ENCODE measurements around the gene SUSD3. TPM values are rescaled to one million over a fixed set of nuclear protein-coding genes. Genes with fewer than 3 reads are reported as not detected.
A peak's percentile ranks its signal among the peaks of the same experiment; 100 is the strongest.

Gene SUSD3
- total RNA-seq, 1 donor from 2014 or later: 1.2 TPM

DNA sequence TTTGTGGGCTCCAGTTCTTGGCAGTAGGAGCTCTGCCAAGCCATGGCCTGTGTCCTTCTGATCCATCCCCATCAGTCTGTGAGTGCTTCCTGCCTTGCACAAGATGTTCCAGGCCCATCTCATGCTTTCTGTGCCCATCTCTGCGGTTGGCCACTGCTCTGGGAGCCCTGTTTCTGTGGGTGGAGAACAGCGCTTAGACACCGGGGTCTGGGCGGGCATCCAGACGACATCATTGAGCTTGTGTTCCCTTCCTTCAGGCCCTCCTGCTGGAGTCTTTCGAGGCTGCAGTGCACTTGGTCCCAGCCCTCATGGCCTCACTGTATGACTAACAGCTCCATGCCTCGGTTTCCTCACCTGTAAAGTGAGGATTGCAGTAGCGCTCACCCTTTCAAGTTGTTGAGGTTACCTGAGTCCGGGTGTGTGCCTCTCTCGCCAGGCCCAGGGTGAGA is 22.6 kb downstream of the SUSD3 start:
- H3K27me3 Mint-ChIP-seq (ENCODE audit: unreplicated experiment): peaks cover 1% of the 10 kb centered on the region
- DNase-seq (ENCODE audit: low spot score): no peak
- TF ChIP-seq, protein P1, sequence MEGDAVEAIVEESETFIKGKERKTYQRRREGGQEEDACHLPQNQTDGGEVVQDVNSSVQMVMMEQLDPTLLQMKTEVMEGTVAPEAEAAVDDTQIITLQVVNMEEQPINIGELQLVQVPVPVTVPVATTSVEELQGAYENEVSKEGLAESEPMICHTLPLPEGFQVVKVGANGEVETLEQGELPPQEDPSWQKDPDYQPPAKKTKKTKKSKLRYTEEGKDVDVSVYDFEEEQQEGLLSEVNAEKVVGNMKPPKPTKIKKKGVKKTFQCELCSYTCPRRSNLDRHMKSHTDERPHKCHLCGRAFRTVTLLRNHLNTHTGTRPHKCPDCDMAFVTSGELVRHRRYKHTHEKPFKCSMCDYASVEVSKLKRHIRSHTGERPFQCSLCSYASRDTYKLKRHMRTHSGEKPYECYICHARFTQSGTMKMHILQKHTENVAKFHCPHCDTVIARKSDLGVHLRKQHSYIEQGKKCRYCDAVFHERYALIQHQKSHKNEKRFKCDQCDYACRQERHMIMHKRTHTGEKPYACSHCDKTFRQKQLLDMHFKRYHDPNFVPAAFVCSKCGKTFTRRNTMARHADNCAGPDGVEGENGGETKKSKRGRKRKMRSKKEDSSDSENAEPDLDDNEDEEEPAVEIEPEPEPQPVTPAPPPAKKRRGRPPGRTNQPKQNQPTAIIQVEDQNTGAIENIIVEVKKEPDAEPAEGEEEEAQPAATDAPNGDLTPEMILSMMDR (IDR thresholded peaks at IDR 0.05; ENCODE audit: unreplicated experiment): no peak
- H3K36me3 Mint-ChIP-seq (ENCODE audit: low read depth, unreplicated experiment): no peaks in the 10 kb centered on the region
- H3K4me1 Mint-ChIP-seq (ENCODE audit: unreplicated experiment): no peaks in the 10 kb centered on the region
- no peak overlapping the region for H3K27ac Mint-ChIP-seq (ENCODE audit: unreplicated experiment)
- H3K9me3 Mint-ChIP-seq (ENCODE audit: unreplicated experiment): no peaks in the 10 kb centered on the region
- H3K4me3 Mint-ChIP-seq (ENCODE audit: unreplicated experiment): no peak overlapping the region

DNA sequence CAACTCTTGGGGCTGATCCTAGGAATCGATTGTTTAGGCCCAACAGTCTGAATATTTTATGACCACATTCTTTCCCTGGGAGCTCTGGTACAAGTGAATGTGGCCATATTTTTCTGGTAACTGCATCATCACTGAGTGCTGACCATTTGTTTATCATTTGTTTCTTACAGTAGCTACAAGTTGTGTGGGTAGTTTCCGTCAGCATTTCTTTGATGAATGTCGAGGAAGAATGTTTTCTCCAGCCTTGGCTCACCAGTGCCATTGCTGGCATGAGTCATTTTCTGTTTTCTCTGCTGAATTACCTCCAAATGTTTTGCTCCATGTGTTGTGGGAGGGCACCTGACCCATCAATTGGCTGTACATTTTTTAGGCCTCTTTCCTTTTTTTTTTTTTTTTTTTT is 23.4 kb downstream of the SUSD3 start:
- Mint-ChIP-seq H3K27me3 (ENCODE audit: unreplicated experiment) (peaks cover 1% of the 10 kb centered on the region), H3K9me3 (ENCODE audit: unreplicated experiment) (no peaks in the 10 kb centered on the region), H3K4me3 (ENCODE audit: unreplicated experiment) (no peak overlapping the region), H3K4me1 (ENCODE audit: unreplicated experiment) (no peaks in the 10 kb centered on the region), H3K27ac (ENCODE audit: unreplicated experiment) (no peak overlapping the region), H3K36me3 (ENCODE audit: low read depth, unreplicated experiment) (no peaks in the 10 kb centered on the region)
- TF ChIP-seq, protein P1 (IDR thresholded peaks at IDR 0.05; ENCODE audit: unreplicated experiment): no peak
- no peak for DNase-seq (ENCODE audit: low spot score)

DNA sequence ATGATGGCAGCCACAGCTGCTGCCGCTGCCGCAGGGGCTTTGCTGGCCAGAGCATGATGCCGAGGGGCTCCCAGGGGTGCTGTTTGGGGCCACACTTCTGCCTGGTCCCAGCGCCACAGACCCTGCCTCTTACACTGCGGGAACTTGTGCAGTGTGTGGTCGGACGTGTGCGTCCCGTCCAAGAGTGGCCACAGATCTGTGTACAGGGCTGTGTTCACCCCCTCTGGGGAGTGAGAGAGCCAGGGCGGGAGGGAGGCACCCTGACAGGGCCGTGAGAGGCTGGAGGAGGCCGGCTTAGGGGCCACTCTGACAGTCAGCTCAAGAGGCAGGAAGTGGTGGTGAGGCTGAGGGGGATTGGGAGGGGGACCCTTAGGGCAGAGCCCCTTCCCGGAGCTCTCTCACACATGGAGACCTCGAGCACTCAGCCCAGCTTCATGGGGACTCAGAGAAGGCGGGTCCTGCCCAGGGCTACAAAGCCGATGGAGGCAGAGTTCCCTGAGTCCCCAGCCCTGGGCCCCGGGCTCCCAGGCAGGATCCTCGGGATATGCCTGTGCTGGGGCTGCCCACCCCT is 24.4 kb downstream of the SUSD3 start:
- no peaks in the 10 kb centered on the region for H3K4me1 Mint-ChIP-seq (ENCODE audit: unreplicated experiment)
- H3K27ac Mint-ChIP-seq (ENCODE audit: unreplicated experiment): no peak overlapping the region
- DNase-seq (ENCODE audit: low spot score): no peak
- H3K36me3 Mint-ChIP-seq (ENCODE audit: low read depth, unreplicated experiment): no peaks in the 10 kb centered on the region
- TF ChIP-seq, protein P1 (IDR thresholded peaks at IDR 0.05; ENCODE audit: unreplicated experiment): no peak
- H3K9me3 Mint-ChIP-seq (ENCODE audit: unreplicated experiment): no peaks in the 10 kb centered on the region
- peaks cover 1% of the 10 kb centered on the region for H3K27me3 Mint-ChIP-seq (ENCODE audit: unreplicated experiment)
- no peak overlapping the region for H3K4me3 Mint-ChIP-seq (ENCODE audit: unreplicated experiment)

DNA sequence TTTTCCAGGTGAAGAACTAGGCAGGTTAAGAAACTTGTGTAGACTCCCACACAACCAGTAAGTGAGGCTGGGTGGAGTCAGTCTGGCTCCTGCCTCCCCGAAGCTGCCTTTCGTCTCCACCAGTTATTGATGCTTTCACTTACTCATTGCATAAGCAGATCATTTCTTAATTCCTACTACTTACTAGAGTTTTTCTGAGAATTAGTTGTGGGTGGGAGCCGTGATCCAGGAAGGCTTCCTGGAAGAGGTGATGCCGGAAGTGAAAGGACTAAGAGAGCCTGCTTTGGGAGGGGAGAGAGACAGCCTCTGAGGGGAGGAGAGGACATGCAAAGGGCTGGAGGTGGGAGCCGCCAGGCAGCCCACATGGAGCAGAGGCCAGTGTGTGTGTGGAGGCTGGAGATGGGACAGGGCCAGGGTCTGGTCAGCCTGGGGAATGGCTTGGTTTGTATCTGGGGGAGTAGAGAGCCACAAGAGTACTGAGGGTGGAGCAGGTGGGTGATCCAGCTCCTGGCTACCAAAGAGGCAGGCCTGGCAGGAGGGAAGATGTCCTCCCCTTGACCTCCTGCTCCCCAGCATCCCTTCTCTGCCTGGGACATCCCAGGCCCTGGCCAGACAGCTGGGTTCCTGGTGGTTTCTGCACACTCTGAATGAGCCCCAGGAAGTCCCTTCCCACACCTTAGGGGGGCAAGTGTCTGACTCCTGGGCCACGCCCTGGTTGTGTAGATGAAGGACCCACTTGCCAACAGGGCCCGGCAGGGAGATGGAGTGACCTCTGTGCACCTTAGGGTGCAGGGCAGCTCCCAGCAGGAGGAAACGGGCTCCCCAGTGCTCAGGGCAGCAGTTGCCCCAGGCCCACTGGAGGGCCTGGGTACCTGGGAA is 25.3 kb downstream of the SUSD3 start:
- Mint-ChIP-seq H3K36me3 (ENCODE audit: low read depth, unreplicated experiment) (no peaks in the 10 kb centered on the region), H3K4me3 (ENCODE audit: unreplicated experiment) (peak overlapping the region; percentile 34), H3K27ac (ENCODE audit: unreplicated experiment) (peak overlapping the region; percentile 5), H3K27me3 (ENCODE audit: unreplicated experiment) (peaks cover 1% of the 10 kb centered on the region), H3K9me3 (ENCODE audit: unreplicated experiment) (no peaks in the 10 kb centered on the region), H3K4me1 (ENCODE audit: unreplicated experiment) (no peaks in the 10 kb centered on the region)
- TF ChIP-seq, protein P1 (IDR thresholded peaks at IDR 0.05; ENCODE audit: unreplicated experiment): no peak
- DNase-seq (ENCODE audit: low spot score): no peak

DNA sequence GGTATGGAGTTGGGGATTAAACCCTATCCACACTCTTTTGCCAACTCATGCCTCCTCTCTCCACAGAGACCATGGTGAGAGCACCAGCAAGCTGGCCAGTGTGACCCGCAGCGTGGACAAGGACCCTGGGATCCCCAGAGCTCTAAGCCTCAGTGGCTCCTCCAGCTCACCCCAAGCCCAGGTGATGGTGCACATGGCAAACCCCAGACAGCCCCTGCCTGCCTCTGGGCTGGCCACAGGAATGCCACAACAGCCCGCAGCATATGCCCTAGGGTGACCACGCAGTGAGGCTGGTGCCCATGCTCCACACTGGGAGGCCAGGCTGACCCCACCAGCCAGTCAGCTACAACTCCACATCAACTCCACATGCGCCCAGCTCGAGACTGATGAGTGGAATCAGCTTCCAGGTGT is 26.0 kb downstream of the SUSD3 start:
- no peak for DNase-seq (ENCODE audit: low spot score)
- TF ChIP-seq, protein P1 (IDR thresholded peaks at IDR 0.05; ENCODE audit: unreplicated experiment): no peak
- H3K4me3 Mint-ChIP-seq (ENCODE audit: unreplicated experiment): no peak overlapping the region
- no peaks in the 10 kb centered on the region for H3K9me3 Mint-ChIP-seq (ENCODE audit: unreplicated experiment)
- peaks cover 1% of the 10 kb centered on the region for H3K27me3 Mint-ChIP-seq (ENCODE audit: unreplicated experiment)
- no peak overlapping the region for H3K27ac Mint-ChIP-seq (ENCODE audit: unreplicated experiment)
- H3K4me1 Mint-ChIP-seq (ENCODE audit: unreplicated experiment): no peaks in the 10 kb centered on the region
- H3K36me3 Mint-ChIP-seq (ENCODE audit: low read depth, unreplicated experiment): no peaks in the 10 kb centered on the region
